H1 (cell line): Measurements from ENCODE around the gene ZSWIM6. TPM values are rescaled to one million over a fixed set of nuclear protein-coding genes. Genes with fewer than 3 reads are reported as not detected.

ENCODE experiments used
- CTCF ChIA-PET: fragments of 300-600 bp; sonication (Branson Sonifier 250); formaldehyde crosslinking; loops from one replicate; lab custom pipeline; 2021; ENCODE audit not compliant: partially characterized antibody; lab: Charles Lee
- POLR2A ChIA-PET: fragments of 300-600 bp; sonication (Branson Sonifier 250); formaldehyde crosslinking; loops from one replicate; lab custom pipeline; 2021; ENCODE audit warnings: inconsistent platforms; ENCODE audit not compliant: partially characterized antibody; lab: Charles Lee
- DNase-seq, 2 experiments: peaks; one replicate each; pipeline versions ENCODE4 v3.0.0 to v3.0.0-alpha.2; 2010 to 2022; ENCODE audit warnings: low spot score in 2 of 2, low read depth in 1 of 2, mixed read lengths in 1 of 2
- FAIRE-seq: peaks from 2 replicates; lab custom pipeline; 2011; peaks lifted over from hg19 to GRCh38; lab: Jason Lieb, UNC
- H2AFZ ChIP-seq: 2 replicates; pipeline ENCODE4 v1.8.1; 2012; ENCODE audit warnings: low read length, inconsistent platforms
- H2AK5ac ChIP-seq: 2 replicates; pipeline ENCODE4 v1.6.1; 2013; ENCODE audit warnings: low read depth, low read length
- H2BK120ac ChIP-seq: replicated peaks from 2 replicates; pipeline ENCODE3; 2013; ENCODE audit warnings: low read depth, low read length, inconsistent platforms
- H2BK12ac ChIP-seq: 2 replicates; pipeline ENCODE4 v1.6.1; 2013; ENCODE audit warnings: low read depth, low read length
- H2BK15ac ChIP-seq: 2 replicates; pipeline ENCODE4 v1.6.1; 2013; ENCODE audit warnings: low read length
- H2BK20ac ChIP-seq: 2 replicates; pipeline ENCODE4 v1.6.1; 2013; ENCODE audit warnings: low read length
- H2BK5ac ChIP-seq: 2 replicates; pipeline ENCODE4 v1.6.1; 2013; ENCODE audit warnings: low read depth, low read length
- H3K14ac ChIP-seq: 2 replicates; pipeline ENCODE4 v1.6.1; 2013; ENCODE audit warnings: inconsistent platforms; ENCODE audit not compliant: insufficient read length
- H3K18ac ChIP-seq: 2 replicates; pipeline ENCODE4 v1.6.1; 2013; ENCODE audit warnings: low read length; ENCODE audit errors: extremely low read depth
- H3K23ac ChIP-seq: 2 replicates; pipeline ENCODE4 v1.6.1; 2013; ENCODE audit warnings: inconsistent platforms; ENCODE audit not compliant: insufficient read length
- H3K23me2 ChIP-seq: 2 replicates; pipeline ENCODE4 v1.6.1; 2013; ENCODE audit warnings: low read depth, low read length
- H3K27ac ChIP-seq: 2 replicates; pipeline ENCODE4 v1.6.1; 2011; ENCODE audit warnings: low read depth, low read length, inconsistent platforms
- H3K27me3 ChIP-seq, 4 experiments: replicated peaks in 1 of 4; 1 replicate in 1 of 4; 2 replicates in 3 of 4; pipeline versions ENCODE4 v1.6.1 to v1.8.1; 2011 to 2013; ENCODE audit warnings: low read length in 3 of 4, mild to moderate bottlenecking in 3 of 4, inconsistent platforms in 2 of 4, mixed read lengths in 2 of 4, moderate library complexity in 1 of 4; ENCODE audit not compliant: control insufficient read depth in 3 of 4, insufficient read depth in 3 of 4; ENCODE audit errors: extremely low read depth in 1 of 4
- H3K36me3 ChIP-seq, 4 experiments: 2 replicates each; pipeline versions ENCODE4 v1.6.1 to v1.8.1; 2011 to 2013; ENCODE audit warnings: mild to moderate bottlenecking in 4 of 4, low read length in 3 of 4, moderate library complexity in 2 of 4, control low read depth in 1 of 4, inconsistent platforms in 1 of 4; ENCODE audit not compliant: insufficient read depth in 4 of 4, control insufficient read depth in 2 of 4
- H3K4ac ChIP-seq: replicated peaks from 2 replicates; pipeline ENCODE3; 2013; ENCODE audit warnings: low read length, low read depth, mixed read lengths, inconsistent platforms; ENCODE audit not compliant: insufficient read length
- H3K4me1 ChIP-seq, 4 experiments: replicated peaks in 1 of 4; 1 replicate in 1 of 4; 2 replicates in 3 of 4; pipeline versions ENCODE4 v1.6.1 to v1.8.1; 2011 to 2013; ENCODE audit warnings: low read length in 3 of 4, inconsistent platforms in 2 of 4, mixed read lengths in 1 of 4; ENCODE audit not compliant: insufficient read depth in 4 of 4, control insufficient read depth in 3 of 4
- H3K4me2 ChIP-seq, 2 experiments: 2 replicates each; pipeline versions ENCODE4 v1.6.1 to v1.8.1; 2011 to 2013; ENCODE audit warnings: low read depth in 2 of 2, low read length in 2 of 2, control low read depth in 1 of 2, inconsistent platforms in 1 of 2, mild to moderate bottlenecking in 1 of 2; ENCODE audit not compliant: insufficient read depth in 1 of 2
- H3K4me3 ChIP-seq, 4 experiments: fragments of 200-600, 300-600 bp in 1 of 4; sonication (generic), shearing (Covaris generic), sonication (Bioruptor Twin) in 1 of 4; 2 replicates each; pipeline versions ENCODE4 v1.5.1 to v1.8.1; 2011 to 2016; ENCODE audit warnings: low read length in 4 of 4, low read depth in 3 of 4, control low read depth in 2 of 4, inconsistent platforms in 2 of 4, mild to moderate bottlenecking in 2 of 4, mixed read lengths in 1 of 4, moderate library complexity in 1 of 4; ENCODE audit not compliant: insufficient read depth in 2 of 4; ENCODE audit errors: extremely low read depth in 1 of 4
- H3K56ac ChIP-seq: replicated peaks from 2 replicates; pipeline ENCODE3; 2013; ENCODE audit warnings: low read depth, mild to moderate bottlenecking, mixed read lengths, low read length, inconsistent platforms; ENCODE audit not compliant: insufficient read length
- H3K79me1 ChIP-seq: 2 replicates; pipeline ENCODE4 v1.6.1; 2013; ENCODE audit warnings: low read depth, low read length, control low read depth
- H3K79me2 ChIP-seq, 2 experiments: 2 replicates each; pipeline versions ENCODE4 v1.6.1 to v1.8.1; 2012 to 2013; ENCODE audit warnings: low read length in 2 of 2, mild to moderate bottlenecking in 2 of 2, inconsistent platforms in 1 of 2; ENCODE audit not compliant: insufficient read depth in 2 of 2, control insufficient read depth in 1 of 2
- H3K9ac ChIP-seq, 4 experiments: replicated peaks in 1 of 4; 1 replicate in 1 of 4; 2 replicates in 3 of 4; pipeline versions ENCODE4 v1.6.1 to v1.8.1; 2011 to 2013; ENCODE audit warnings: low read depth in 3 of 4, low read length in 3 of 4, control low read depth in 2 of 4, mild to moderate bottlenecking in 2 of 4, moderate library complexity in 2 of 4, inconsistent platforms in 1 of 4; ENCODE audit errors: extremely low read depth in 1 of 4
- H3K9me3 ChIP-seq, 2 experiments: 2 replicates each; pipeline versions ENCODE4 v1.6.1 to v1.8.1; 2012 to 2013; ENCODE audit warnings: mild to moderate bottlenecking in 2 of 2, moderate library complexity in 2 of 2, control low read depth in 1 of 2, inconsistent platforms in 1 of 2, low read depth in 1 of 2, low read length in 1 of 2, mixed read lengths in 1 of 2; ENCODE audit not compliant: insufficient read depth in 2 of 2
- H4K20me1 ChIP-seq, 2 experiments: replicated peaks in 1 of 2; 2 replicates each; pipeline versions ENCODE3 to v1.8.1; 2011 to 2013; ENCODE audit warnings: inconsistent platforms in 2 of 2, low read length in 2 of 2, mild to moderate bottlenecking in 1 of 2; ENCODE audit not compliant: insufficient read depth in 2 of 2, control insufficient read depth in 1 of 2
- H4K5ac ChIP-seq: 2 replicates; pipeline ENCODE4 v1.6.1; 2013; ENCODE audit warnings: low read length, low read depth, mixed read lengths, inconsistent platforms; ENCODE audit not compliant: insufficient read length
- H4K8ac ChIP-seq: 2 replicates; pipeline ENCODE4 v1.8.0; 2013; ENCODE audit warnings: mild to moderate bottlenecking, moderate library complexity, low read length, inconsistent platforms; ENCODE audit not compliant: insufficient read depth; ENCODE audit errors: extremely low read depth
- H4K91ac ChIP-seq: replicated peaks from 2 replicates; pipeline ENCODE3; 2013; ENCODE audit warnings: low read length, mixed read lengths, inconsistent platforms; ENCODE audit not compliant: insufficient read length
- ATF2 ChIP-seq: IDR thresholded peaks from 2 replicates; pipeline ENCODE4 v1.6.1; 2012; ENCODE audit warnings: low read length, inconsistent platforms
- BCL11A ChIP-seq, 2 experiments: IDR thresholded peaks; one replicate each; pipeline ENCODE4 v1.6.1; 2011; ENCODE audit warnings: low read depth in 2 of 2, low read length in 2 of 2, mild to moderate bottlenecking in 2 of 2
- BRCA1 ChIP-seq: IDR thresholded peaks from 2 replicates; pipeline ENCODE4 v1.6.1; 2012; ENCODE audit warnings: low read depth, low read length, improper control_type of control experiment
- CBX5 ChIP-seq: fragments of 300-800, 300-1000 bp; sonication (generic); IDR thresholded peaks from 2 replicates; pipeline ENCODE4 v1.7.1; 2016; ENCODE audit warnings: antibody characterized with exemption, low read length, low read depth
- CBX8 ChIP-seq: fragments of 300-800, 300-1000 bp; sonication (generic); IDR thresholded peaks from 2 replicates; pipeline ENCODE4 v1.7.1; 2016; ENCODE audit warnings: low read depth, low read length, borderline replicate concordance
- CREB1 ChIP-seq: IDR thresholded peaks from 2 replicates; pipeline ENCODE4 v1.6.1; 2012; ENCODE audit warnings: inconsistent platforms
- GABPA ChIP-seq: IDR thresholded peaks from 2 replicates; pipeline ENCODE4 v1.6.1; 2011; ENCODE audit warnings: mild to moderate bottlenecking, low read length, moderate library complexity, borderline replicate concordance; ENCODE audit not compliant: insufficient read depth
- JUN ChIP-seq: IDR thresholded peaks from 2 replicates; pipeline ENCODE4 v1.6.1; 2011; ENCODE audit warnings: low read depth, mild to moderate bottlenecking, improper control_type of control experiment, low read length
- POLR2A ChIP-seq, 2 experiments: IDR thresholded peaks; 1 replicate in 1 of 2; 2 replicates in 1 of 2; pipeline ENCODE4 v1.6.1; 2011; ENCODE audit warnings: low read depth in 2 of 2, low read length in 2 of 2, mild to moderate bottlenecking in 2 of 2; ENCODE audit errors: control extremely low read depth in 1 of 2
- POU5F1 ChIP-seq: IDR thresholded peaks from 2 replicates; pipeline ENCODE4 v1.6.1; 2011; ENCODE audit warnings: low read depth, mild to moderate bottlenecking, low read length, moderate library complexity
- YY1 ChIP-seq: IDR thresholded peaks from 2 replicates; pipeline ENCODE4 v1.6.1; 2011; ENCODE audit warnings: low read depth, mild to moderate bottlenecking, low read length
- WGBS, 2 experiments: shearing (Covaris generic) in 1 of 2; methylation state at CpG; one replicate each; pipeline versions ENCODE4 v1.1.6 to v1.1.7; 2013 to 2015; ENCODE audit warnings: low lambda C conversion rate in 2 of 2, mixed read lengths in 2 of 2, inconsistent platforms in 1 of 2, low coverage in 1 of 2, missing lambda C conversion rate in 1 of 2; ENCODE audit not compliant: insufficient replicate concordance in 2 of 2, insufficient coverage in 1 of 2, insufficient read length in 1 of 2; ENCODE audit errors: extremely low coverage in 1 of 2, missing lambda C conversion rate in 1 of 2; 5-methylcytosine and 5-hydroxymethylcytosine counted together
- polyA plus RNA-seq, 7 experiments: library from polyadenylated mRNA; depleted of rRNA in 3 of 7; stranded (reverse) in 5 of 7; unstranded in 2 of 7; fragments of >200 nt in 5 of 7; fragments of 200-250 nt in 2 of 7; gene quantifications; 1 replicate in 5 of 7; 2 replicates in 1 of 7; 4 replicates in 1 of 7; pipeline versions ENCODE4 v1.2.1 to v1.2.3, GENCODE V29; 2011 to 2013; ENCODE audit warnings: missing spikeins in 2 of 7, mixed read lengths in 2 of 7
- total RNA-seq: library from RNA; stranded (reverse); fragmentation: NEBNext Ultra II Directional; extraction: Animal tissue kit (Norgen Biotek cat#: 25700); gene quantifications from 2 replicates; pipeline ENCODE4 v1.2.1, GENCODE V29; 2021
- TF ChIP-seq, protein P1 (sequence below): IDR thresholded peaks from 2 replicates; pipeline ENCODE4 v1.6.1; 2011; ENCODE audit warnings: low read length, improper control_type of control experiment

Gene ZSWIM6
- total and polyA plus RNA-seq, 2 of the 8 experiments (the other 6 are each of a cell fraction or from before 2014, with no cell fraction given) = 7.9 to 12.4 TPM

DNA sequence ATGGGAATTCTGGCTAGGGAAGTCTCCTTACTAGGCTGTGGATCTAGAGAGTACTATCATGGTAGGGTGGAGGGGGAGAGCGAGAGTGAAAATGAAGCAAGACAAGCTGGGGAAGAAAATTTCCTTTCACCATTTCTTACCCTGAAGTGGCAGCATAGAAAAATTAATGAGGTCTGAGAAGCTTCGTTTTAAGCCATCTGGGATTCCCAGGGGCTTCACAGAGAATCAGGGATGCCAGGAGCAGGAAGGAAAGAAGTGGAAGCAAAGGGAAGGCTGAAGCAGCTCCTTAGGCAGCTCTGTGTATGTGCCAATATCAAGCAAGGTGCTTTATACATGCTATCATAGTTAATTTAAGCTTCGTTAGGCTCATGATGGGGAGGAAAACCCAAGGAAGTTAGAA is 169.9 kb downstream of the ZSWIM6 start:
- Histone ChIP-seq H3K27ac (no peak overlapping the region), H3K27me3 (no peaks in the 10 kb centered on the region), H4K5ac (no peak overlapping the region), H3K4ac (no peak overlapping the region), H3K56ac (no peak overlapping the region), H3K9ac (no peak overlapping the region), H3K23me2 (no peaks in the 10 kb centered on the region), H2AK5ac (no peak overlapping the region), H3K4me1 (no peaks in the 10 kb centered on the region), H4K20me1 (no peaks in the 10 kb centered on the region), H3K4me3 (no peak overlapping the region), H2BK20ac (no peak overlapping the region), H2AFZ (no peak overlapping the region), H2BK5ac (no peak overlapping the region), H2BK120ac (no peak overlapping the region), H3K79me1 (no peaks in the 10 kb centered on the region), H3K18ac (no peak overlapping the region), H3K23ac (no peak overlapping the region), H3K4me2 (no peak overlapping the region), H3K36me3 (no peaks in the 10 kb centered on the region; a peak in 1 of 8 replicates), H3K14ac (no peak overlapping the region), H2BK12ac (no peak overlapping the region), H4K8ac (no peak overlapping the region), H2BK15ac (no peak overlapping the region), H4K91ac (no peak overlapping the region), H3K9me3 (no peaks in the 10 kb centered on the region), H3K79me2 (no peaks in the 10 kb centered on the region)
- DNase-seq (no peak), FAIRE-seq (no peak)
- WGBS, 2 experiments = 81% methylated on average over 3 of the region's 3 CpGs; no CpG with 5 or more reads in 1 of the 2 experiments
- CTCF ChIA-PET = interaction anchor here (0.6 kb wide), 1 partner anchor 683 kb away, joined by 3 read pairs; no protein-coding TSS in a partner anchor
- POLR2A ChIA-PET = interaction anchor here (0.6 kb wide), 1 partner anchor 11 kb away, joined by 3 read pairs; no protein-coding TSS in a partner anchor
- TF ChIP-seq BCL11A (IDR thresholded peaks at IDR 0.05; ENCODE audit: low read depth in 2 of 2, low read length in 2 of 2) = no peak
- no peak for TF ChIP-seq POLR2A (IDR thresholded peaks at IDR 0.05; ENCODE audit: control extremely low read depth in 1 of 2, low read depth in 2 of 2, low read length in 2 of 2)
- TF ChIP-seq CREB1 = no peak
- TF ChIP-seq BRCA1 = no peak
- no peak for TF ChIP-seq CBX5
- TF ChIP-seq ATF2 = no peak
- TF ChIP-seq GABPA = no peak
- no peak for TF ChIP-seq JUN
- no peak for TF ChIP-seq CBX8
- TF ChIP-seq, protein P1, sequence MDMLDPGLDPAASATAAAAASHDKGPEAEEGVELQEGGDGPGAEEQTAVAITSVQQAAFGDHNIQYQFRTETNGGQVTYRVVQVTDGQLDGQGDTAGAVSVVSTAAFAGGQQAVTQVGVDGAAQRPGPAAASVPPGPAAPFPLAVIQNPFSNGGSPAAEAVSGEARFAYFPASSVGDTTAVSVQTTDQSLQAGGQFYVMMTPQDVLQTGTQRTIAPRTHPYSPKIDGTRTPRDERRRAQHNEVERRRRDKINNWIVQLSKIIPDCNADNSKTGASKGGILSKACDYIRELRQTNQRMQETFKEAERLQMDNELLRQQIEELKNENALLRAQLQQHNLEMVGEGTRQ = no peak
- no peak for TF ChIP-seq POU5F1
- no peak for TF ChIP-seq YY1
